NOMO-1 treated with dmso at 0.1 percent for 144 hours (cell line): Measurements from ENCODE around the gene TNFRSF12A.

ENCODE experiments used
- DNase-seq: peaks from one replicate; lab custom pipeline; 2025; ENCODE audit not compliant: unreplicated experiment; lab: John Stamatoyannopoulos, UW

Gene TNFRSF12A, protein sequence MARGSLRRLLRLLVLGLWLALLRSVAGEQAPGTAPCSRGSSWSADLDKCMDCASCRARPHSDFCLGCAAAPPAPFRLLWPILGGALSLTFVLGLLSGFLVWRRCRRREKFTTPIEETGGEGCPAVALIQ

GRCh38 chr16:3020247-3020603, at the start of gene TNFRSF12A:
TSS of gene TNFRSF12A (plus strand) at chr16:3020368. CDS start at chr16:3020398, 30 bp downstream.
- DNase-seq: peak; percentile 57

- no peak for DNase-seq
These were observed 49.6 kb upstream of the TNFRSF12A start for GRCh38 chr16:2970563-2970962.

DNA sequence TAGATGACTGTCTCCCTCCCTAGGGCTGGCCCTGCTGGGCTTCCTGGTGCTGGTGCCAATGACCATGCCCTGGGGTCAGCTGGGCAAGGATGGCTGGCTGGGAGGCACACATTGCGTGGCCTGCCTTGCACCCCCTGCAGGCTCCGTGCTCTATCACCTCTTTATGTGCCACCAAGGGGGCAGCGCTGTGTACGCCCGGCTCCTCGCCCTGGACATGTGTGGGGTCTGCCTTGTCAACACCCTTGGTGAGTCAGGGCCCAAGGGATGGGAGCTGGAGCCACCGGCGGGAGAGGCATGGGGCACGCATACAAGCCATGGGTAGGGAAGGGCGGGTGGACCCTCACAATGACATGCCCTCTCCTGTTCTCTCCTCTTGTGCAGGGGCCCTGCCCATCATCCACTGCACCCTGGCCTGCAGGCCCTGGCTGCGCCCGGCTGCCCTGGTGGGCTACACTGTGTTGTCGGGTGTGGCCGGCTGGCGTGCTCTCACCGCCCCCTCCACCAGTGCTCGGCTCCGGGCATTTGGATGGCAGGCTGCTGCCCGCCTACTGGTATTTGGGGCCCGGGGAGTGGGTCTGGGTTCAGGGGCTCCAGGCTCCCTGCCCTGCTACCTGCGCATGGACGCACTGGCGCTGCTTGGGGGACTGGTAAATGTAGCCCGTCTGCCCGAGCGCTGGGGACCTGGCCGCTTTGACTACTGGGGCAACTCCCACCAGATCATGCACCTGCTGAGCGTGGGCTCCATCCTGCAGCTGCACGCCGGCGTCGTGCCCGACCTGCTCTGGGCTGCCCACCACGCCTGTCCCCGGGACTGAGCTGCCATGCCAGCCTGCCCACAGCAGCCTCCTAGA, 48.8 kb upstream of the TNFRSF12A start:
- no peak for DNase-seq

DNA sequence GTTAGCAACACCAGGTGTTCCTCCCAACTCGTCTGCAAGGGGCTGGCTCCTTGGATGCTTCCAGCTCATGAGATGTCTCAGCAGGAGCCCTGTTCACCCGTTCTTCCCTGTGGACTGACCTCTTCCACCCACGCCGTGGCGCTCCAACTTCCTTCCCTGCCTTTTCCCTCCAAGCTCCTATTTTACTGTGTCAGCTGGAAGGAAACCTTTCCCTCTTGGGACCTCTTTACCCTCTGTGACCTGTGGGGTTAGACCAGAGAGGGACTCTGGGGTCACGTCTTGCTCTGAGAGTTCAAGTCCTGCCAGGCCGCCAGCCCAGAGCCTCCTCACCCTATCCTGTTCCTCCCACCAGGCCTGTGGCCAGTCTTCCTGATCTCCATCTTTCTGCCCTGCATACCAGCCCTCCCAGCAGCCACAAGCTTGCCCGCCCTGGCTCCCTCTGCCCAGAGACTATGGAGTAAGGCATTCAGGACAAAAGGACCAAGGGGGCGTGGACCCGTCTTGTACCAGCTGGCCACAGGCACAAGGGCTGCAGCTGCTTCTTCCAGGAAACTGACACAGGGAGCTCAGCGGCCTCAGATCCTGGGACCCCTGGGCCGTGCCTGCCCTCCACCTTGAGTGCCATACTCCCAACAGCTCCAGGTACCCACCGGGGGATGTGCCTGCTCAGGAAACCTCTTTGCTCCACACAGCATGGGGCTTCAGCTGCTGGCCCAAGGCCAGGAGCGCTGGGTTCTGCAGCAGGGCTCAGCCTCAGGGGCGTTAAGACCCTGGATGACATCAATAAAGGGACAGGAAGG, 48.0 kb upstream of the TNFRSF12A start:
- DNase-seq: no peak

GRCh38 chr16:2973093-2973492, 47.1 kb upstream of the TNFRSF12A start:
- DNase-seq: no peak

DNA sequence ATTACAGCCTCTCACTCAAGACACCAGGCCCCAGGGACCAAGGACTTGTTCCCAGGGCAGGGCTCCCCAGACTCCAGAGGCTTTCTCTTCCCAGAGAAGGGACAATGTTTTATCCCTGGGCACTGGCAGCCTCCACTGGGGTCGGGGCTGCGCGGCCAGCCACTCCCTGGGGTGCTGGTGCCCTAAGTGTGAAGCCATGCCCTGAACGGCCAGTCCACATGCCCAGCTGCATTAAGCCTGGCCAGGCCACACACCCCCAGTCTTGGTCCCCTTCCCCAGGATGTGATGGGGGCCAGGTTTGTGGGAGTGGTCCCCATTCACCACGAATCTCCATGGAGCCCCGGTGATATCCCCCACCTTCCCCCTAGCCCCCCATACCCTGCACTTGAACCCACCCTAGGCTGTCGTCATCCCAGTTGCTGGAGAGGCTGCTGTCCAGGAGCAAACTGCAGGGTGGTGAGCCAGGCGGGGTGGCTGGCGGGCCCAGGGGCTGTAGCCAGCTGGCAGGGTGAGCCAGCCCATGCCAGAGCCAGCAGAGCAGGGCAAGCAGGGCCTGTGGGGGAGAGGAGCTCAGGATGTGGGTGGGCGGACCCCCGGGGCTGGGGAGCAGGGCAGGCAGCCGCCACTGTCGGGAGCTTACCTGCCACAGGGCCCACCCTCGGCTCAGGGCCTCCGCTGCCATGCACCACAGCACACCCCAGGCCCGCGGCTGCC, 46.4 kb upstream of the TNFRSF12A start:
- DNase-seq: no peak

- DNase-seq: no peak
These were observed 45.7 kb upstream of the TNFRSF12A start for GRCh38 chr16:2974319-2975056.

DNA sequence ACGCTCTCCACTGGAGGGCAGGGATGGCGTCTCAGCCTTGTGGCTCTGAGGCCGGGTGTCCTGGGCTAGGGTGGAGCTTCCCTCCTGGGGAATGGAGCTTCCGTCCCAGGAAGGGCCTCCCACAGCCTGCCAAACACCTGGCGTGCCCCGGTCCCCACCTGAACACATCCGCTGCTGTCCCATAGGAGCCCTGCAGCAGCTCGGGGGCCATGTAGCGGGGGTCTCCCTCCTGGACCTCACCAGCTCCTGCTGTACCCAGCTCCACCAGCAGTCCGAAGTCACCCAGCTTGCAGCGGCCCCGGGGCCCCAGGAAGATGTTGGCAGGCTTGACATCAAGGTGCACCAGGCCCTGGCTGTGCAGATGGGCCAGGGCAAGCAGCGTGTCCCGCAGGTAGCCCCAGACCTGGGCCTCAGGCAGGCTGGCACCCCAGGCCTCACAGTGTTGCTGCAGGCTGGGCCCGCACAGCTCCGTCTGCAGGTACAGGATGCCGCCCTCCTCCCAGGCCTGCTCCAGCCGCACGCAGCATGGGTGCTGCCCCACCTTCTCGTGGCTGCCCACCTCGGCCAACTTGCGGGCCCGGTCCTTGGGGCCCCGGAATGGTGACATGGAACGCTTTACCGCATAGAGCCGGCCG, 44.9 kb upstream of the TNFRSF12A start:
- no peak for DNase-seq

DNA sequence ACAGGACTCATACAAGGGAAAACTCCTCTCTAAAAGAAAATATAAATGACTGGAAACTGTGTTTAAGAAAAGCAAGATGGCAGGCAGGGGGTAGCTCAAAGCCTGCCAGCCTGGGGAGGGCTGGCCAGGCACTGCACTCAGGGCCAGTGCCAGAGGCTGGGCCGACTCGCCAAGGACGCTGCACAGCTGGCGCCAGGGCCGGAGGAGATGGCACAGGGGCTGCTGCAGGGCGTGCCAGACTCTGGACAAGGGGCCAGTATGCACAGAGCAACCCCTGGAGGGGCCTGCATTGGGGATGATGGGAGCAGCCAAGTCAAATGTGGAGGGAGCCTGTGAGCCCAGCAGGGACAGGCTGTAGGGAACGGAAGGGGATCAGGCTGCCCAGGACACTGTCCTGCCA, 44.0 kb upstream of the TNFRSF12A start:
- DNase-seq: no peak

DNA sequence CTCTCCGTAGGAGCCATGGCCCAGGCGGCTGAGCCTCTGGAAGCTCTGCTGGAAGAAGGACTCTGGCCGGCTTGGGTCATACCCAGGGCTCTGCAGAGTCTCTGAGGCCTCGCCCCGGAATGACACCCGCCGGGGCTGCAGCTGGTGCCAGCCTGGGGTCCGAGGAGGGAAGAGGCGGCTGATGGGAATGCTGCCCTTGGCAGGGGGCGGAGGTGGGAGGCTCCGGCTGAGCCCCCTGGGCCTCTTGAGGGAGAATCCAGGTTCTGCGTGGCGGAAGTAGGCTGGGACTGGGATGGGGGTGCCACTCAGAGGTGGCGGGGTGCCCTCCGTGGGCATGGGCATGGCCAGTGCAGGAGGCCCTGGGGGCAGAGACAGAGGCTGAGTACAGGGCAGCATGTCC, 43.5 kb upstream of the TNFRSF12A start:
- no peak for DNase-seq

GRCh38 chr16:2977440-2977839, 42.7 kb upstream of the TNFRSF12A start:
- DNase-seq: no peak

- no peak for DNase-seq
These were observed 40.4 kb upstream of the TNFRSF12A start for GRCh38 chr16:2979669-2980226.

GRCh38 chr16:2980227-2981176, 39.7 kb upstream of the TNFRSF12A start, which contains the start of gene PKMYT1:
TSS of gene PKMYT1 (minus strand) at chr16:2980446. CDS start at chr16:2979657, 789 bp downstream.
- DNase-seq: peak; percentile 82

GRCh38 chr16:2981177-2981898, 38.8 kb upstream of the TNFRSF12A start:
- no peak for DNase-seq

- no peak for DNase-seq
These were observed 38.3 kb upstream of the TNFRSF12A start for GRCh38 chr16:2981899-2982250.

- no peak for DNase-seq
These were observed 37.8 kb upstream of the TNFRSF12A start for GRCh38 chr16:2982402-2982801.

DNA sequence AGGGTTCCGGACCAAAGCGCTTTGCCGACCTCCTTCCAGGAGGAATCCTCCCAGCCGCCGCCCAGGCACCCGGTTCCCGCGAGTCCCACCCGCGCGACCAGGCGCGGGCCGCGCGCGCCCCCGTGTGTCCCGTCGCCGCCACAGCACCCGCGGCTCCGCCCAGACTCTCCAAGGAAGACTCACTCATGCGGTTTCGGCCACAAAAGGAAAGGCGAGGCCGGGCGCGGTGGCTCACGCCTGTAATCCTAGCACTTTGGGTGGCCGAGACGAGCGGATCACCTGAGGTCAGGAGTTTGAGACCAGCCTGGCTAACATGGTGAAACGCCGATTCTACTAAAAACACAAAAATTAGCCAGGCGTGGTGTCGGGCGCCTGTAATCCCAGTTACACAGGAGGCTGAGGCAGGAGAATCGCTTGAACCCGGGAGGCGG, 36.4 kb upstream of the TNFRSF12A start:
- DNase-seq: peak; percentile 61

DNA sequence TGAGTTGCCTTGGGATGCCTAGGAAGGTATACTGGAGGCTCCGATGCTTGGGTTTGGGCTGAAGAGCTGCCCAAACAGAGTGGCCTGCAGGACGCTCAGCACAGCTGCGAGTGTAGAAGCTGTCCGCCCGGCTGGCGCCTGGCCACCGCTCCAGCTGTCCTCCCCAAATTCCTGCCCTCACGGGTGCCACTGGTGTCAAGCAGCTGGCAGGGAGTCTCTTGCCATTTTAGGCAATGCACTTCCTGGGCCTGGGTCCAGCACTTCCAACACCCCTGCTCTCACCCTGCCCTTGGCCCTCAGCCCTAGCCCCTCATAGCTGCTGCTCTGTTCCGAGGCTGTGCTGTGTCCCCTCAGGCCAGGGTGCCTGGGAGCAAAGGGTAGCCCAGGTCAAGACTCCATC, 34.7 kb upstream of the TNFRSF12A start:
- DNase-seq: no peak
